ENCODE measurements around the gene APIP.
"Not testable (repeated sequence)": the region's sequence is repeated elsewhere in the genome, so short reads cannot be mapped to it uniquely, and the experiment has no call there.

APIP gene

GRCh38 chr11:34924714-34925113 is 8.5 kb upstream of the APIP start:
- no peak for DNase-seq

- no peak for DNase-seq
These were observed 5.0 kb upstream of the APIP start for GRCh38 chr11:34921156-34921555.

DNA sequence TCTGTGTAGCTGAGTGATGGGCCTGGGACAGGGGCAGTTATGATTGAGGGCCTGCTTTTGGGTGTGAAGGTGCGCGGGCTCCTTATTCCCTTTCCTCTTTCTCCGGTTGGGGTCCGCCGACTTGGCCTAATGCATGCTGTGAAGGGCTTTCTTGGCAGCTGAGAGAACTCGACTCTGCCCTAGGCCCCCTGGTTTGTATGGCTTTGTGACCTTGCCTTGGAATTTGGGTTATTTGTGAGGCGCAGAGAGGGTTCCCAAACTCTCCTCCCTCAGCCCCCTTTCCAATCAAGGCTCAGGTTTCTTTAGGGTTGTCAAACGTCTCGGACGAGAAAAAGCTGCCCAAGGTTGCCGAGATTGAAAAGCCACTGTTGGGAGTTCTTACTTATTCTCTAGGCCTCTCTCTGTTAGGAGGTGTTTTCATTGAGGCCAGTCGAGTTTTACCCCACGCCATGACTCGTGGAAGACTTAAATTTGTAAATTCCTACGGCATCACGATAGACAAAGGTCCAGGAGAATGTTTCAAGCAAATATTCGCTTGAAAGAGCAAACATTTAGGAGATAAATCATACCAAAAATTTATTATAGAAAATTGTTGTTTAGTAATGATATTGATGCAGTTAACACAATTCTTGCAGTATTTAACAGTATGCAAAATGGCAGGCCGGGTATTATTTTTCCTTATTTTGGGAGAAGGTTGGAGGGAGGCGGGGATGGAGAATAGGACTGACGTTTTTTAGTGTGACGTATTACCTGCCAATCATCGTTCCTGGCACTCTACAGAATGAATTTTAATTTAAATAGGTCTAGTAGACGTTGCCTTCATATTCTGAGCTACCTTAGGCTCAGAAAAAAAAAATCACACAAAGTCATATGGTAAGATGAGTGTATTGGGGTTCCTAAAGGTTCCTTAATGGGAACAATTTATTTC is 928 bp upstream of the APIP start:
- no peak for DNase-seq

- DNase-seq = no peak
These were observed 804 bp downstream of the APIP start for GRCh38 chr11:34915136-34916014.

GRCh38 chr11:34913556-34913955 is 2.6 kb downstream of the APIP start:
- DNase-seq = not testable (repeated sequence)

DNA sequence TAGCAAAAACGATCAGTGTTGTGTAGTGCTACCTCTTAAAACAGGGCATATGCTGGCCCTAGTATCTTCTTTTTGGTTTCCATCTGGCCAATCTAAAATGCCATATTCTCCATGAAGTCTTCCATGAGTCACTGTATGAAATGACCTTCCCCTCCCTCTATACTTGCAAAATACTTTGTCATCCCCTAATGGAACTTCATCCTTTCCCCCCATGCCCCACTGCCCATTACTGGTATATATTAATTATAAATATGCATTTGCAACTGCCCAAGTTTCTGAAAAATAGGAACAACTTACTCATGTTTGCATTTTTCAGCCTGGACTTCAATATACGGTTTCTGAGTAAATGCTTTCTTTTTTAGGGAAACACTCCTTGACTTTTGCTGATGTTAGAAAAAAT is 4.5 kb downstream of the APIP start:
- no peak for DNase-seq

- DNase-seq = no peak
These were observed 5.4 kb downstream of the APIP start for GRCh38 chr11:34910817-34911216.

- DNase-seq = no peak
These were observed 6.2 kb downstream of the APIP start for GRCh38 chr11:34909955-34910354.

DNA sequence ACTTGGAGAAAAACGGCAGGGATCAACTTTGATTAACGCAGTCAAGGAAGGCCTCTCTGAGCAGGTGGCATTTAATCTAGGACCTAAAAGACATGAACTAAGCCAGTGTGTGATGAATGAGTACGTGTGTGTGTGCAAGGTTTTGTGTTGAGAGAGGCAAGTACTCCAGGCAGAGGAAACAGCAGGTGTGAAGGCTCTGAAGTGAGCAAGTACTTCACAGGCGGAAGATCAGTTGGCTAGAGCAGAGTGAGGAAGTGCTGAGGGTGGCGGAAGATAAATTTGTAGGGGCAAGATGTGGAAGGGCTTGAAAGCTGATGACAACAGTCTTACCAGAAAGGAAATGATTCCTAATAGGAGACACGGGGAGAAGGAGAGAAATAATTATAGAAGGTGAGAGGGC is 6.8 kb downstream of the APIP start:
- no peak for DNase-seq

GRCh38 chr11:34907934-34908593 is 8.1 kb downstream of the APIP start:
- no peak for DNase-seq

GRCh38 chr11:34905666-34906065 is 10.5 kb downstream of the APIP start:
- DNase-seq = no peak

DNA sequence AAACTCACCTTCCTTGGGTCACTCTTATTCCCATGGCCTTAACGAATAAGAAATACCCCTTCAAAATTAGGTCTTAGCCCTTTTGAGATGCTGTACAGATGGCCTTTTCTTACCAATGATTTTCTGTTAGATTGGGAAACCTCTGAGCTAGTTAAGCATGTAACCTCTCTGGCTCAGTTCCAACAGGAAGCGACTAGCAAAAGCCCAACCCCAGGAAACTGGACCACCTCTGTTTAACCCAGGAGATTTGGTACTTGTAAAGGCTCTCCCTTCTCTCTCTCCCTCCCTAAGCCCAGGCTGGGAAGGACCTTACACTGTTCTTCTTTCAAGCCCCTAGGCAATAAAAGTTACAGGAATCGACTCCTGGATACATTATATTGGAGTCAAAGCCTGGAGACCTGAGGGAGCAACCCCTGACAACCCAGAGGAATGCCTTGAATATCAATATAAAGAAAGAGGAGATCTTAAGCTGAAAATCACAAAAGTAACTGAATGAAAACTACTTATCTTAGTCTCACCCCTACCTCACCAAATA is 11.7 kb downstream of the APIP start:
- no peak for DNase-seq

DNA sequence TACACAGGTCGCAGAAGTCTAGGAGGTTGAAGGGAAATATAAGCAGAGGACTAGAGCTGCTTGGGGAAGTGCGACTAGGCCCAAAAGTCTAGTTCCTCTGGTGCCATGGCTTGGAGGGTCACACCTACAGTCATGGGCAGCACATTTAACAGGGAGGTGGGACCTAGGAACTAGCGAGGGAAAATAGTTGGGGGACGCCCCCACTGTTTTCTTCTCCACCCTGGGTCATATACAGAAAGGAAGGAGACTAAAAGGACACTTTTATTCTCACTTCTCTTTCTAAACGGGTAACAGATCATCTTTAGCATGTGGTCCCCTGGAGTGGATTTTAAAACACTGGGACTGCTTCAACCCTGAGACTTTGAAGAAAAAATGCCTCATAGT is 16.6 kb downstream of the APIP start:
- DNase-seq = no peak

GRCh38 chr11:34898474-34898873 is 17.7 kb downstream of the APIP start:
- DNase-seq = no peak

- no peak for DNase-seq
These were observed 18.9 kb downstream of the APIP start for GRCh38 chr11:34897171-34897870.

- DNase-seq = not testable (repeated sequence)
These were observed 20.0 kb downstream of the APIP start for GRCh38 chr11:34896191-34896590.

- DNase-seq = no peak
These were observed 22.8 kb downstream of the APIP start for GRCh38 chr11:34893416-34893815.

DNA sequence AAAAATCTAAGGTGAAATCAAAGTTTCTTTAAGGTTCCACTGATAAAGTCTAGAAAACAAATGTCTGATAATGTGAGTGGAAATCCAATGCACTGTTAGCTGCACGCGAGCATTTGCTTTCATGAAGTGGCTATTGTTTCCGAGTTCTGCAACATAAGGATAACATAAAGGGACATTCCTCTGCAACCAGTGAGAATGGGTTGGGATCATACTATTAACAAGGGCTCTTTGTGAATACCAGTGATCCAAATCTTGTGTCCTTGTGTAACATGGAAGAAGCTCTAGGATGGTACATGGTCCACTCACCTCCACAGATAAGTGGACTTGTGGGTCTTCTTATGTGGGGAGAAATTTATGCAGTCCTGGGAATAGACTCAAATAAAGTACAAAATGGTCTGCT is 24.6 kb downstream of the APIP start:
- DNase-seq = no peak

- DNase-seq = no peak
These were observed 25.4 kb downstream of the APIP start for GRCh38 chr11:34890812-34891211.

DNA sequence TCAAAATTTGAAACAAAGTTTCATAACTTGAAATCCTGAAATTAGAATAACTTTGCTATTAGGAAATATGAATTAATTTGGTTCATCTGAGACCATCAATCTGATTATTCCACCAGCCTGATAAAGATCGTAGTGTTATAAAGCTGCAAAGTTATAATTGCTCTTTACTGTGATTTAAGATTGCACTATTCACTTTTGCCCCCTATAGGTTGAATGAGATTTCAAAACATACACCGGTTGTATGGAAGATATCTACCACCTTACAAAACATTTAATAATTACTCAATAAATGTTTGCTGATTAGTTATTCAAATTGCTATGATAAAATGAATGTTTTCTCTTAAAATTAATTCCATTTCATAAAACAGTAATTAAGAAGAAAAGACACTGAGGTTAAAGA is 26.1 kb downstream of the APIP start:
- no peak for DNase-seq

DNA sequence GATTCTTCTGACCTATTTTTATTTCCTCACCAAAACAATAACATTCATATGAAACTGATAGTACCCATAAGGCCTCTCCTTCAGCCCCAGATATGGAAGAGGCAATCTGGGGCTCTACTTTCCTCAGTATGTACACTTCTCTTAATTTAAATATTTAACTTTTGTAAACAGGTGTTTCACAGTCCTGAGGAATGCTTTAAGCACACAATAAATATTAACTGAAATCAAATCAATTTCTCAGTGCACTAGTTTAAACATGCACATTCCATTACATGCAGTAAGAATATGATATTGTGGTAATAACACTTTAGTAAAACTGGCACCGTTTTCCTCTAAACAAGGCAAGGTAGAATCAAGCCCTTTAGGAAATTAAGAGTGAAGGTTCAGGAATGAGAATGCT is 28.9 kb downstream of the APIP start:
- no peak for DNase-seq

- no peak for DNase-seq
These were observed 29.6 kb downstream of the APIP start for GRCh38 chr11:34886609-34887008.

GRCh38 chr11:34881900-34882299 is 34.3 kb downstream of the APIP start:
- DNase-seq = no peak
